ENCODE results near the gene RMP24.

Gene RMP24

DNA sequence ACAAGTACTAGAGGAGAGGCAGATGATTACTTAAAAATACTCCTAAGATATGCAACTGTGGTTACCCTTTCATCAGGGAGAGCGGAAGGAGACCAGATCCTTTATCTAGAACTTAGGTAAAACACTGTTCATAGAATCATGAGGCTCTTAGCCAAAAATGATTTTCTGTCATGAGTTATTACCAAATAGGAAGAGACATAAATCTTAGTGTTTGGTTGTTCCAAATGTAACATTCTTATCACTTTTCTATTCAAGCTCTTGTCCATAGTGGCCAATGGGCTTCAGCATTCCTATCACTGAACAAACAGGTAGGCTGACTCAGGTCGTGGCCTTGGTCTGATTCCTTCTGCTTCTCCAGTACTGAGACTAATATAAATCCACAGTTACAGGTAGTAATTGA is 56.4 kb downstream of the RMP24 start:
- DNase-seq (ENCODE audit: low read depth in 1 of 2, low spot score in 1 of 2): no peak
